ENCODE measurements around the gene BIVM.
A peak's percentile ranks its signal among the peaks of the same experiment; 100 is the strongest.

BIVM gene

DNA sequence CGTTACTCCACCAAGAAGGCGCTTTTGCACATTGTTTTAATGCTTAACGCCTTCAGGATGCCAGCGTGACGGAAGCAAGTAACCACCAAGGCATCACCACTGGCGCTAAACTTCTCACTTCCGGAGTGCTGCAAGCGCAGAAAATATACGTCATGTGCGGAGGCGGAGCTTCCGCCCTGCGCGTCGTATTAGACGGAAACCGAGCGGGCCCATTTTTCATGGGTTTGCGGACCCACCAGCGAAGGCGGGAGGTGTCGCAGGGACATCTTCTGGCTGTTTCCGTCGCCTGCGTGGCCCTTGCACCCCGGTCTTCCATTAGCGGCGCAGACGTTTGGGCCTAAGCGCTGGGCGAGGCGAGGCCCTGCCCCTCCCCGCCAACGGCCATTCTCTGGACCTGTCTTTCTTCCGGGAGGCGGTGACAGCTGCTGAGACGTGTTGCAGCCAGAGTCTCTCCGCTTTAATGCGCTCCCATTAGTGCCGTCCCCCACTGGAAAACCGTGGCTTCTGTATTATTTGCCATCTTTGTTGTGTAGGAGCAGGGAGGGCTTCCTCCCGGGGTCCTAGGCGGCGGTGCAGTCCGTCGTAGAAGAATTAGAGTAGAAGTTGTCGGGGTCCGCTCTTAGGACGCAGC is 46.8 kb downstream of the BIVM start, which contains the start of gene ERCC5:
Gene ERCC5 (plus strand): TSS at position 403 of the 631 bp plus-strand sequence. CDS start 235 bp downstream, outside the sequence.
- DNase-seq, result peak; percentile 91

DNA sequence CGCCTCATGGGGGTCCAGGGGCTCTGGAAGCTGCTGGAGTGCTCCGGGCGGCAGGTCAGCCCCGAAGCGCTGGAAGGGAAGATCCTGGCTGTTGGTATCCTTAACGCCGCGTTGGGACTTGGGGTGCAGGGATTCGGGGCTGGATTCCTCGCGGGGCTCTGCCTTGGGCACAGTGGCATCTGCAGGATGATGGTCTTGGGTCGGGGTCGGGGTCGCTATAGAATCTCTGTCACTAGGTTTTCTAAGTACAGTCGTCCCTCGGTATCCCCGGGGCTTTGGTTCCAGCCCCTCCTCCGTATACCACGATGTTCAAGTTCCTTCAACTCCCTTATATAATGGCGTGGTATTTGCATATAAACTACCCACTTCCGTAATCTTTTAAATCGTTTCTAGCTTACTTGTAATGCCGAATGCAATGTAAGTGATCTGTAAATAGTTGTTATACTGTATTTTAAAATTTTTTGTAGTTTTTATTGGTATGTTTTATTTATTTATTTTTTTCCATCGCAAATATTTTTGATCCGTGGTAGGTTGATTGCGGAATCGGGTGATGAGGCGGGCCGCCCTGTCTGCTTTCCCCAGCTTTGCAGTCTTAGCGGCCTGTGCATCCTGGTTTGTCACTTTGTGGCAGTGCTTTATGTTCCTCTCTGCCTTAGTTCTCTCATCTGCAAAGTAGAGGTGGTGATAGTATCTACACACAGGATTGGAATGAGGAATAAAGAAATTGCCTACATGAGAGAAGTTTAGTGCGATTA is 47.5 kb downstream of the BIVM start:
- DNase-seq, result peak; percentile 59

DNA sequence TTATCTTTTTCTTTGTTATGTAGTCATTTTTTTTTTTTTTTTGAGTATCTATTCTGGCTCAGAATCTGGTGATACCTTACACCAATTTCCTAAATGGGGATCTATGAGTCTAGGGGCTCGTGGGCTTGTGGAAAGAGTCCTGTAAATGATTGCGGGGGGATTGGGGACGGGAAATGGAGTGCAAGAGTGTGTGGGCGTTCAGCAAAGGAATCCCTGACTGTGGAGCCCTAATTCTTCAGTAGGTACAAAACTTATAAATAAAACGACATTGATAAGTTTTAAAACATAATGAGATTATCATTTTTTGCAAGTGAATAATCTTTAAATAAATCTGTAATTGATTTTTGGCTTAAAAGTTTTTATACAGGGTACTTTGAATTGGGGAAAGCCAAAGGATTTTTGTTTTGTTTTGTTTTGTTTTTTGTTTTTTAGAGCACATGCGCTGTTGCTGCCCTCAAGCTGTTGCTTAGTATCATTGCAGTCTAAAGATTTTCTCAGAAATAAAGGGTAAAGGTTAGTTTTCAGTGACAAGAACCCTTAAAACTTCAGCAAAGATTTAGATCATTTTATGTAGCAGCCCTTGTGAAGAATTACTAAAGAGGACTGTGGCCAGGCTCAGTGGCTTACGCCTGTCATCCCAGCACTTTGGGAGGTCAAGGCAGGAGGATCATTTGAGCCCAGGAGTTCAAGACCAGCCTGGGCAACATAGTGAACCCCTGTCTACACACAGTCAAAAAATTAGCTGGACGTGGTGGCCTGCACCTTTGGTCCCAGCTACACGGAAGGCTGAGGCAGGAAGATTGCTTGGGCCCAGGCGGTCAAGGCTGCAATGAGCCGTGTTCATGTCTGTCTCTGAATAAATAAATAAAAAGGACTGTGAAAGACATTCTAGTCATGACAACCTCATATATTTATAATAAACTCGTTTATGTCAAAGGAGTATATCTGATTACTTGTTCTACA is 48.6 kb downstream of the BIVM start:
- peak; percentile 18 for DNase-seq

DNA sequence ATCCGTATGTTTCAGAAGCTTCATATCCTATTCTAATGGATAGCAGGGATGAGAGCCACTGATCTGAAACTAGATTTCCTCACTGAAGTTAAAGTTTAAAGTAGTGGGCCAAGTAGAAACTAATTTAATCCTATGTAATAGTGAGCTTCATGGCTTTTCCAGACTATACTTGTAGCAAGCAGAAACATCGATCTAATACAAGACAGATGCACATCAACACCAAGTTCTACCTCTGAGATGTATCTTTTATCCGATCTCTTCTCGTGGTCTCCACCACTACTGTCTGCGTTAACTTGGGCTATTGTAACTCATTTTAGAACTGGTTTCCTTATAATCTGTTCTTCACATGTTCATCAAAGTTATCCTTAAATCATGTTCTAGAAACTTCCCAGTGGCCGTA is 50.0 kb downstream of the BIVM start:
- DNase-seq, result no peak

DNA sequence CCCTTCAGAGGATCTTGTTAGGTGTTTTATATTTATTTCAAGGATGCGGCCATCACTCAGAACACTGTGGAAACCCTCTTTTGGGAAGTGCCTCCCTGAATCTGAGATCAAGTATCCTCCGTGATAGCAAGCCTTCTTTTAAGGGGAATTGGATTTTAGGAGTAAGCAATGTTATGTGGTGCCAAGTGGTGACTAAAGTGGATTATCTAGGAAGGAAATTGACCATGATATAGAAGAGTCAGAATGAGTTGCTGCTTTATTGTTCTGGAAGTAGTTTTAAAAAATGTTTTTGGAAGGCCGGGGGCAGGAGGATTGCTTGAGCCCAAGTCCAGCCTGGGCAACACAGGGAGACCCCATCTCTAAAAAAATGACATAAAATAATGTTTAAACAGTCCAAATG is 53.6 kb downstream of the BIVM start:
- DNase-seq, result no peak

DNA sequence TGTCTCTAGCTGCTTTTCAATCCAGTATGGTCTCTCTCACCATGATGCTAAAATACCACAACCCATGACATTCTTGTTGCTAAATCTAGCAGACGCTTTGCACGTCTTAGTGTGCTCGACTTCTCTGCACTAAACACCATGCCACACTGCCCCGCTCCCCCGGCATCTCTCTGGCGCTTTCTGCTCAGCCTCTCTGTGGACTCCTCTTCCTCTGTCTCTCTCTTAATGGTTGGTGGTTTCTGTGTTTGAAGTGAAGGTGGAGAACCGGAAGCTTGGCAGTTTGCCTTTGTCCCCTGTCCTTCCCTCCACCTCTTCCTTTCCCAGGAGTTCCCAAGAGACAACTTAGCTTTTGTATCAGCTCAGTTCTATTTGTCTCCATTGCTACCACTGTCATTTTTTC is 55.8 kb downstream of the BIVM start:
- DNase-seq, result no peak

DNA sequence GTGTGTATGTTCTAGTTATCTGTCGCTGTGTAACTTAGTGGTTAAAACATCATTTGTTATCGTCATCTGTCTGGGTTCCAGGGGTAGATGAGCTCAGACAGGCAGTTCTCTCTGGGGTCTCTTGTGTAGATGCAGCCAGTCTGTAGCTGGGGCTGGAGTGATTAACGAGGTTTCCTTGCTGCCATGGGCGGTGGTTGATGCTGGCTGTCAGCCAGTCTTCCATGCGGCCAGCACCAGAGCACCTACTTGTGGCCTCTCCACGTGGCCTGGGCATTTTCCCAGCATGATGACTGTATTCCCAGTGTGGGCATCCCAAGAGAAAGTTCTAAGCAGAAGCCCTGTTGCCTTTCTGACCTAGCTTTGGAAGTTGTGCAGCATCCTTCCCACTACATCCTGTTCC is 57.6 kb downstream of the BIVM start:
- DNase-seq, result no peak

DNA sequence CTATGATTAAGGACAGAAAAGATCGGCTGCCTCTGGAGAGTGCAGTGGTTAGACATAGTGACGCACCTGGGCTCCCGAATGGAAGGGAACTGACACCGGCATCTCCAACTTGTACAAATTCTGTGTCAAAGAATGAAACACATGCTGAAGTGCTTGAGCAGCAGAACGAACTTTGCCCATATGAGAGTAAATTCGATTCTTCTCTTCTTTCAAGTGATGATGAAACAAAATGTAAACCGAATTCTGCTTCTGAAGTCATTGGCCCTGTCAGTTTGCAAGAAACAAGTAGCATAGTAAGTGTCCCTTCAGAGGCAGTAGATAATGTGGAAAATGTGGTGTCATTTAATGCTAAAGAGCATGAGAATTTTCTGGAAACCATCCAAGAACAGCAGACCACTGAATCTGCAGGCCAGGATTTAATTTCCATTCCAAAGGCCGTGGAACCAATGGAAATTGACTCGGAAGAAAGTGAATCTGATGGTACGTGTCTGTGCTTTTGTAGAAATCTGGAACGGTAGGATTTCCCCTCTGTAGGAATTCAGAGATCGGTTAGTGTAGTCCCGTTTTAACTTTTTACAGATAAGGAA is 63.8 kb downstream of the BIVM start:
- no peak for DNase-seq

DNA sequence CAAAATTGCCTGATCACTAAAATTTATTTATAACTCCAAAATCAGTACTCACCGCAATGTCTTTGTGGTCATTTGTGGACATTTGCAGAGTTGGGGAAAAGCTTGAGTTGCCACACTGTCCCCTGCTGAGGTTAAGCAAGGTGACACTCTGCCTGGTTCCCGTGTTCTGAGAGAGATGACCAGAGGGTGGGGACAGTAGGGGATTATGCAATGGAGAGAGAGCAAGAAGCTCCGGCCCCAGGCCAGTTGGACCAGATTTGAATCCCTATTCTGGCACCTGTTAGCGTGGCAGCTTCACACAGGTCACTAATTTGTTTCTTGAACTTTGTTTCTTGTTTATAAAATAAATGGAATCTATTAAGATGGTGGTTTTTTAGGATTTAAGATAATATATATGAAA is 64.7 kb downstream of the BIVM start:
- no peak for DNase-seq

DNA sequence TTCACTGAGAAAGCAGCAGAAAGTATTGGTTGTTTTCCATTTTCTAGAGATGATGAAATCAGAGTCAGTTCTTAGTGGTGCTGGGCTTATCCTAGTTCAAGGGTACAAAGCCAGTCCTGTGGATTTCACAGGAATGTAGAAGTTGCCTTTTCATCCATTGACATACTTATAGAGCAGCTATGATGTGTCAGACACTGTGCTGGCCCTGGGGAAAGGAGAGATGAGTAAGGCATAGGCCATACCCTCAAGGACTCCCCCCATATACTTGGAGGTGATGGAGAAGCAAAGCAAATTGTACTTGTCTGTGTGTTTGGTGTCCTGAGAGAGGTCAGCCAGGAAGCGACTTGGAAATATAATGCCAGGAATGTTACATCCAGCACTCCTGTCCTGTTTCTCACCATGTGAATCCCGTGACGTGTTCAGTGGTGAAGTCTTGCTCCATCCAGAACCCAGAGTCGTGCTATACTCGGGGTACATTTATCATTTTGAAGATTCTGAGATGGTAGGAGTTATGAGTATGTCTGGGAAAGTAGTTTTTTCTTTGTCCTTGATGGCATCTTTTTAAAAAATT is 69.5 kb downstream of the BIVM start:
- DNase-seq, result no peak

DNA sequence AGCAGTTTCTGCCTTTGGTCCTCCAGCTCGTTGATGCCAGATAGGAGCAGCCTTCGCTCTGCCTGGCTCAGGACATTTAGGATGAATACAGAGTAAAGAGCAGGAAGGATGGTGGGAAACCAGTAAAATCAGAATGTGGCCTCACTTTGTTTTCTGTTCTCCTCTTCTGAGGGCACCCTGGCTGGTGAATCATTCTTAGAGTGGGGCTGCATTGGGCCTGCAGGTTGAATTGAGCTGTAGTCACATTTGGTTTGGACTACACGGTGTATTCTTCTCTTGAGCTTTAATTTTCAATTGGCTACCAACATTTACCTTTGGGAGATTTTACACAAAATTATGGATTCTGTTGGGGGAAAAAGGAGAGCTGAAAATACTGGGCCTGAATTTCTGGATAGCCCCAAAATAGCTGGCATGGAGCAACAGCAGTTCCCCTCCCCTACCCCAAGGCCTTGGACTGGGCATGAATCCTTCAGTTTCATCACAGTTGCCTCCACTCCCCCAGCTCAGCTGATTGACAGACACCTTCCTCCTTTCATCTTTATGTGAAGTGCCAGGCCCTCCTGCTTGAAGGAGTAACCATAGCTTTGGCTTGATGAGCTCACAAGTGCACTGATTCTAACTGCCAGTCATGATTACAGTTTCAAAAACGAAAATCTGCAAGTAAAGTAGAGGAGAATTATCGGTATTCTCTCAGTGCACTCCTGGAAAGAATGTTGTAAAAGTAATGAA is 71.2 kb downstream of the BIVM start:
- no peak for DNase-seq

DNA sequence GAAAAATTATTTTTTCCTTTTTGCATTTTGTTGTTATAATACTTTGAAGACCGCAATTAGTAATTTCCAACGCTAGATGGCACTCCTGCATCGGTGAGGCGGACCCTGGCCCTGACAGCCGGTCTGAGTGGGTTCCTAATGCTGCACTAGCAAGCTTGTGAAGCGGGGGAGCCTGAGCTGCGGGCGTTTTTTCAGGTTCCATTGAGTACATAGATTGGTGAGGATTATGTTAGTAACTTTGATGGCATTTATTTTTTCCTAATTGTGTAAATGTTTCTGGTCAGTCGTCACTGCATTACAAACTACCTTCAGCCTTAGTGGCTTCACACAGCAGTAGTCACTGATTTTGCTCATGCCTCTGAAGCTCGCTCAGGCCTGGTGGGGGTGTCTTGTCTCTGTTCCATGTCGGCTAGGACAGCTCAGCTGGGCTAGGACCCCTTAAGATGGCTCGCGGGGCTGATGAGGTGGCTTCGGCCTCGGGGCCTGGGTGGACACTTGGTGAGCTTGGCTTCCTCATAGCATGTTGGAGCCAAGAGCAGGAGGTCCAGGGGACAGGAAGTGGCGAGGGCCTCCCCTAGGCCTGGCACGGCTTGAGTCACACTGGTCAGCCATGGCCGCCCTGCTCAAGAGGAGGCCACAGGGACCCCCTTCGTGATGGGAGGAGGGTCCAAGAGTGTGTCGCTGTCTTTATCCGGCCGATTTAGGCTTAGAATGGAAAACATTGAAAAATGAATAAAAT is 71.9 kb downstream of the BIVM start:
- DNase-seq, result peak; percentile 50

DNA sequence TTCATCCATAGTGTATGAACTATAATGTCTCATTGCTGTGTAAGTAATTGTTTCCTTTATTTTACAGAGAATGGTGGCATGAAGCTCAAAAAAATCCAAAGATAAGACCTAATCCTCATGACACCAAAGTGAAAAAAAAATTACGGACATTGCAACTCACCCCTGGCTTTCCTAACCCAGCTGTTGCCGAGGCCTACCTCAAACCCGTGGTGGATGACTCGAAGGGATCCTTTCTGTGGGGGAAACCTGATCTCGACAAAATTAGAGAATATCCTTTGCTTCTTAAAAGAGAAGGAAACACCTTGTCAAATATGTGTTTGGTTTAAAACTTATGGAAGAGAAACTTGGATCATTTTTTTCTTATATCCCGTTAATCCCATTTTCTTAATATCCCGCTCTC is 73.2 kb downstream of the BIVM start:
- DNase-seq, result no peak

DNA sequence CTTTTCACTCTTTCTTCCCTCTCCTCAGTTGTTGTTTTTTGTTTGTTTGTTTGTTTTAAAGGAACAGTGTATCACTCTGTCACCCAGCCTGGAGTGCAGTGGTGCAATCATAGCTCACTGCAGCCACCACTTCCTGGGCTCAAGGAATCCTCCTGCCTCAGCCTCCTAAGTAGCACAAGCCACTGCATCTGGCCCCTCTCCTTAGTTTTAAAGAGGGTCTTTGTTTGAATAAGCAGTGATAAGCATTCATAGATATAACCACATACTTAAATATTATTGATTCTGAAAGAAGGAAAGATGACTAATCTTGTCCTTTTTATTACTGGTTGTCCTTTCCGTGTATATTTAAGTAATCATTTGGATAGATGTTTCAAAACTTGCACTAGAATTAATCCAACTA is 73.6 kb downstream of the BIVM start:
- DNase-seq, result no peak

DNA sequence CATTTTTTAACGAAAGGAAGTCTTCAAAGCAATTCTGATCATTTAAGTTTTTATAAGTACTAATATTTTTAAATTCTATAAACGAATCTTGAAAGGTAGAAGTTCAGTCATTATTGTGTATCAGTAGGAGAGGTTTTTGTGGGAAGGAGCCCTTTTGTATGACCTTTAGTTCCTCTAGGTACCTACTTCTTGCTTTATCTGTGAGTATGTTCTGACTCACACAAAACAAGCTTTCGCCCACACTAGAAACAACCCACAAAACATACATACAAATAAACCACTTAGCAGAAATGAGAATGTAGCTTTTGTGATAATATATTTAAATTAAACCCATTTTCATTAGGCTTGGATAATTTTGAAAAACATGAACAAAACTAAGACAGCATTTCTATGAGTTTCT is 74.7 kb downstream of the BIVM start:
- DNase-seq, result no peak

DNA sequence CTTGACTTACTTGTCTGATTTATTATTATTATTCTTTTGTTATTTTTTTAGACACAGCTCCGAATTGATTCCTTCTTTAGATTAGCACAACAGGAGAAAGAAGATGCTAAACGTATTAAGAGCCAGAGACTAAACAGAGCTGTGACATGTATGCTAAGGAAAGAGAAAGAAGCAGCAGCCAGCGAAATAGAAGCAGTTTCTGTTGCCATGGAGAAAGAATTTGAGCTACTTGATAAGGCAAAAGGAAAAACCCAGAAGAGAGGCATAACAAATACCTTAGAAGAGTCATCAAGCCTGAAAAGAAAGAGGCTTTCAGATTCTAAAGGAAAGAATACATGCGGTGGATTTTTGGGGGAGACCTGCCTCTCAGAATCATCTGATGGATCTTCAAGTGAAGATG is 76.3 kb downstream of the BIVM start:
- no peak for DNase-seq

DNA sequence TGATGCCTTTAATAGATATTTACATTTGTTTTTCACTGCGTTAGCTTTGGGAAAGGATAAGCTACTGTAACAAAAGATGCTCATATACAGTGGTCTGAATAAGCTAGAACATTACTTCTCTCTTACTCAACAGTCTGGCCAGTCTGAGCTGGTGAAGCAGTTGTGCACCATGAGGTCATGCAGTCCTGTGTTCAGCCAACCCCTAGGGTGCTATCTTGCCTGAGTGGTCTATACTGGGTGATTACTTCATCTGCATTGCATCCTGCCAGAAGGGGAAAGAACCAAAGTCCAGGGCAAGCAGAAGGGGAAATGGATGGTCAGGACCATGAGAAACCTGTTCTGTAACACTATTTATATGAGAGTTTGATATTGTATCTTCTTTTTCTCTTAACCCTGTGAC is 78.4 kb downstream of the BIVM start:
- DNase-seq, result peak; percentile 29

DNA sequence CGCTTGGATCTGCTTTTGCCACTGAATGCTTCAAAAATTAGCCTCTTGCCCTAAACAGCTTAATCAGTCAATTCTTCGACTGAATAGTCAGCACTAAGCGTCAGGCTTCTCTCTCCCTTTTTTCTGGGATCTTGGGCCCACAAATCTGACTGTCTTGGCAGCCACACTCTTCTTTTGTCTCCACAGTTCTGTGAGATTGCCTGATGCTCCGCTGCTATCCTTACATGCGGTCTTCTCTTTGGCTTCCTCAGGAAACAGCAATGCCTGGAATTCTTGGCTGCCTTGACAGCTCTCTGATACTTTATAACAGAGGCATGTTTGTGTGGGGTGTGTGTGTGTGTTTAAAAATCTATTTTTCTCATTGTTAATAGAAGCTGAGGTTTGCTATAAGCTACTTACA is 79.6 kb downstream of the BIVM start:
- DNase-seq, result no peak

DNA sequence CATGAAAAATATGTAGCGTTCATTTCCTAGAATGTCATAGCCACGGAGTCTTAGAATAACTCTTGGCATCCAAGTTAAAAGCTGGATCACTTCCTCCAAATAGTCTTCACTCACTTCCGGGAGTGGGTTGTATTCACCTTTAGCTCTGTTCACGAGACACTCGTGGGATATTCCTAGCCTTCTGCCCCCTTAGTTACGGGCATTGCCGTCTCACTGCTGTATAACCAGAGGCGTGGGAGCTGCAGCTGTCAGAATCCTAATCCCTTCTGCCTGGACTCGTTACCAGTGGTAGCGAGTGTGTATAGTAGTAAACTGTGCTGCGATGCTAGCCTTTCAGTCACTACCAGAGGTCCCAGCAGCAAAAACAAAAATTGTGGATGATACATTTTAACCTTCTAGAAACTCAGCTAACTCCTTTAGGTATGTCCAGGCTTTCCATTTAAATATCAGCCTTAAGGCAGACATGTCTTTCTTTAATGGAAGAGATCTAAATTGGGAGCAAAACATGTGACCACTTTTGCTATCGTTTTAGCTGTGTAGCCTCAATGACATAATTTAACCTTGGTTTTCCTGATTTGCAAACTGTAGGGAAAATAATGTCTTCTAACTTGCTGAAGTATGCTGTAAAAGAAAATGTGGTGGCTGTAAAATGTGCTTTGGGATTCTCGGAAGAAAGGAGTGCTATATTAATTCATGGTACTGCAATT is 81.0 kb downstream of the BIVM start:
- DNase-seq, result no peak

DNA sequence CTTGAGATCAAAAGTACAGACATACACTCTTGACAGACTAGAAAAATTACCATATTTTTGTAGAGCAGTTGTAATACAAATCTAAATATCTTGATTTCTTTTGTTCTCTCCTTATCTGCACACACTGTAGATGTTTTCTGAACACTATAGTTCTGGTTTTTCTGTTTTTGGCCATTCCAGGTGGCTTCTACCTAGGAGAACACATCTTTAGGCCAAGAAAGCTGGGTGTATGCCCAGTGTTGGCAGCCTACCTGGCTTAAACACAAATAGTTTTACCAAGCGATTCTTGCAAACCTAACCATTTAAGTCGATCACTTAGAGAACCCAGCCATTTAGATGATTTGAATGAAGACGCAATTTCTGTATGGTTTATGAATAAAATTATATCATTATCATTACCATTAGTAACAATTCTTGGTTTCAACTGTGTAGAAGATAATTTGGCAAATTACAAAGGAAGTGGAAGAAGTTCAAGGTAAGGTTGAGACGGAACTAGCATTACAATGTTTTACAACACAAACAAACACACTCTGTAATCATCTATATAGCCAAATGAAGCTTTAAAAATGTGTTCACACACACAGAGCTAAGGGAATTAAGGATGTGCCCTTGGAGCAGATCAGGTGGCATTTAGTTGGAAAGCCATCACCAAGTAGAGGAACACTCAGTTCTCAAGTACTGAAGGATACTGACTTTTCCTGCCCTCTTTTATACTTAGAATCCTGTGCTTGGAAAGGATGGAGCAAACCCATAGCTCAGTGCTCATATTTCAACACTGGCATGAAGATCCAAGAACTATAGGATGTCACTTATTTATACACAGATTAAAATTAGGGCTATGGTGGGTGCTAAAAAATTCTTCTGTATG is 83.1 kb downstream of the BIVM start:
- no peak for DNase-seq
